GM23338 (cell line): ENCODE results near the gene ADCY1. TPM values are rescaled to one million over a fixed set of nuclear protein-coding genes. Genes with fewer than 3 reads are reported as not detected.

Experiments
- ATAC-seq: fragments of 200-7000 bp; cut with Tn5 transposase; 3 replicates; pipeline ENCODE4 v1.9.1; 2020
- DNase-seq: peaks from one replicate; pipeline ENCODE4 v3.0.0-alpha.2; 2015; ENCODE audit warnings: low spot score
- H2AFZ ChIP-seq: fragments of 200-600 bp; sonication (generic); 2 replicates; pipeline ENCODE4 v1.8.0; 2016; ENCODE audit warnings: antibody characterized with exemption, mild to moderate bottlenecking, moderate library complexity
- H3F3A ChIP-seq: fragments of 200-600 bp; sonication (generic); replicated peaks from 2 replicates; pipeline ENCODE4 v1.8.0; 2017; ENCODE audit warnings: antibody characterized with exemption, mixed run types, low read depth
- H3K27ac ChIP-seq: fragments of 200-600 bp; sonication (generic); 2 replicates; pipeline ENCODE4 v1.6.1; 2016; ENCODE audit warnings: low read depth
- H3K27me3 ChIP-seq: fragments of 200-600 bp; sonication (generic); 2 replicates; pipeline ENCODE4 v1.8.0; 2016; ENCODE audit warnings: mild to moderate bottlenecking, mixed run types, moderate library complexity; ENCODE audit not compliant: insufficient read depth
- H3K36me3 ChIP-seq: fragments of 200-600 bp; sonication (generic); 2 replicates; pipeline ENCODE4 v1.8.0; 2016; ENCODE audit warnings: mild to moderate bottlenecking; ENCODE audit not compliant: insufficient read depth
- H3K4me1 ChIP-seq: fragments of 200-600 bp; sonication (generic); 2 replicates; pipeline ENCODE4 v1.8.0; 2016; ENCODE audit warnings: mild to moderate bottlenecking, moderate library complexity; ENCODE audit not compliant: insufficient read depth
- H3K4me2 ChIP-seq: fragments of 200-600 bp; sonication (generic); 2 replicates; pipeline ENCODE4 v1.7.1; 2017; ENCODE audit warnings: mixed run types
- H3K4me3 ChIP-seq: fragments of 200-600 bp; sonication (generic); 2 replicates; pipeline ENCODE4 v1.6.1; 2016; ENCODE audit warnings: mixed run types
- H3K79me2 ChIP-seq: fragments of 200-600 bp; sonication (generic); replicated peaks from 2 replicates; pipeline ENCODE4 v1.8.0; 2017; ENCODE audit warnings: mild to moderate bottlenecking; ENCODE audit not compliant: insufficient read depth
- H3K9me2 ChIP-seq: fragments of 200-600 bp; sonication (generic); 2 replicates; pipeline ENCODE4 v1.8.0; 2017; ENCODE audit not compliant: insufficient read depth
- H4K20me1 ChIP-seq: fragments of 200-600 bp; sonication (generic); replicated peaks from 2 replicates; pipeline ENCODE4 v1.8.0; 2017; ENCODE audit warnings: mild to moderate bottlenecking; ENCODE audit not compliant: insufficient read depth
- H3K27ac Mint-ChIP-seq: 2 replicates; pipeline ENCODE4 v1.8.0; 2020; ENCODE audit warnings: inconsistent platforms, mild to moderate bottlenecking, moderate library complexity, mixed read lengths
- H3K27me3 Mint-ChIP-seq: 3 replicates; pipeline ENCODE4 v1.8.0; 2022; ENCODE audit warnings: low read depth, mild to moderate bottlenecking, moderate library complexity, mixed read lengths, inconsistent platforms; ENCODE audit not compliant: insufficient read depth, poor library complexity
- H3K36me3 Mint-ChIP-seq: 3 replicates; pipeline ENCODE4 v1.8.0; 2021; ENCODE audit warnings: low read depth, mild to moderate bottlenecking, inconsistent platforms, moderate library complexity, mixed read lengths
- H3K4me1 Mint-ChIP-seq: 3 replicates; pipeline ENCODE4 v1.8.0; 2020; ENCODE audit warnings: mild to moderate bottlenecking, inconsistent platforms, mixed read lengths
- H3K4me3 Mint-ChIP-seq: 3 replicates; pipeline ENCODE4 v1.8.0; 2021; ENCODE audit warnings: moderate library complexity, mild to moderate bottlenecking, inconsistent platforms, mixed read lengths
- H3K9me3 Mint-ChIP-seq: 3 replicates; pipeline ENCODE4 v1.8.0; 2020; ENCODE audit warnings: moderate library complexity, mild to moderate bottlenecking, inconsistent platforms, mixed read lengths
- CREB1 ChIP-seq: fragments of 250-450 bp; sonication (Bioruptor Pico); IDR thresholded peaks from 2 replicates; pipeline ENCODE4 v1.5.0; 2020; ENCODE audit warnings: low read depth, mild to moderate bottlenecking, moderate library complexity
- CTCF ChIP-seq, 2 experiments: fragments of 200-600 bp in 1 of 2; sonication (generic) in 1 of 2; conservative IDR thresholded peaks; 2 replicates each; pipeline versions ENCODE4 v1.5.1 to v1.6.1; 2016 to 2017; ENCODE audit warnings: antibody characterized with exemption in 2 of 2, low read depth in 2 of 2, mild to moderate bottlenecking in 2 of 2, moderate library complexity in 1 of 2
- ETS1 ChIP-seq: IDR thresholded peaks from 2 replicates; pipeline ENCODE4 v1.6.1; 2016; ENCODE audit warnings: antibody characterized with exemption
- EZH2 ChIP-seq: fragments of 200-600 bp; sonication (generic); IDR thresholded peaks from one replicate; pipeline ENCODE4 v1.8.0; 2017; ENCODE audit warnings: antibody characterized with exemption, mild to moderate bottlenecking, low read depth; ENCODE audit not compliant: unreplicated experiment
- JUNB ChIP-seq: IDR thresholded peaks from one replicate; pipeline ENCODE4 v1.6.1; 2016; ENCODE audit warnings: antibody characterized with exemption; ENCODE audit not compliant: unreplicated experiment
- NANOG ChIP-seq: IDR thresholded peaks from 2 replicates; pipeline ENCODE4 v1.6.1; 2016; ENCODE audit warnings: antibody characterized with exemption, borderline replicate concordance
- REST ChIP-seq: IDR thresholded peaks from one replicate; pipeline ENCODE4 v1.6.1; 2018; ENCODE audit warnings: antibody characterized with exemption; ENCODE audit not compliant: unreplicated experiment
- polyA plus RNA-seq: library from polyadenylated mRNA; unstranded; fragments of >200 nt; fragmentation: Nextera tagmentation; extraction: Ambion mirVana; gene quantifications from 2 replicates; pipeline ENCODE4 v1.2.1, GENCODE V29; 2016
- total RNA-seq: library from RNA; depleted of rRNA; stranded (reverse); fragments of >200 nt; shearing (Covaris generic); gene quantifications from 2 replicates; pipeline ENCODE4 v1.2.3, GENCODE V29; 2014

Gene ADCY1
- total and polyA plus RNA-seq, 2 experiments from 2014 or later = 2.3 to 18.7 TPM

GRCh38 chr7:45563941-45564461 is 10.2 kb upstream of the ADCY1 start (continued):
- no peak for TF ChIP-seq CTCF (conservative IDR thresholded peaks at IDR 0.05; ENCODE audit: low read depth in 2 of 2)
- TF ChIP-seq EZH2 = no peak
- no peak for TF ChIP-seq REST

- Histone ChIP-seq H3K9me2 (no peaks in the 10 kb centered on the region), H3K36me3 (no peaks in the 10 kb centered on the region), H4K20me1 (no peaks in the 10 kb centered on the region), H3F3A (0 out of 2 replicates have a peak, but pooled peaks cover 6% of the 10 kb centered on the region), H3K4me2 (peak overlapping the region; percentile 66; the same call in 1 of the 2 replicates), H2AFZ (peak overlapping the region; percentile 83), H3K4me1 (peaks cover 43% of the 10 kb centered on the region), H3K27ac (no peak overlapping the region), H3K27me3 (no peaks in the 10 kb centered on the region), H3K79me2 (no peaks in the 10 kb centered on the region), H3K4me3 (no peak overlapping the region)
- Mint-ChIP-seq H3K27ac (no peak overlapping the region), H3K36me3 (peaks cover 8% of the 10 kb centered on the region), H3K4me3 (no peak overlapping the region), H3K4me1 (peaks cover 56% of the 10 kb centered on the region), H3K9me3 (peaks cover 10% of the 10 kb centered on the region), H3K27me3 (peaks cover 14% of the 10 kb centered on the region)
- no peak for DNase-seq
- no peak; the same call in 2 of the 3 replicates for ATAC-seq
- TF ChIP-seq REST (no peak), NANOG (no peak), JUNB (no peak), CREB1 (no peak), ETS1 (no peak), EZH2 (no peak)
Observed at GRCh38 chr7:45564485-45564884, 9.7 kb upstream of the ADCY1 start.
